Esophagus muscularis mucosa (tissue), 4 donors: ENCODE measurements around the gene LRRTM4.
"Not testable (repeated sequence)": the region's sequence is repeated elsewhere in the genome, so short reads cannot be mapped to it uniquely, and the experiment has no call there.

Experiments used
- EP300 ChIP-seq: sonication (generic); formaldehyde crosslinking; IDR thresholded peaks from one replicate; pipeline ENCODE4 v1.6.1; 2017; ENCODE audit warnings: antibody characterized with exemption
- POLR2A ChIP-seq: fragments of 450-650 bp; IDR thresholded peaks from one replicate; pipeline ENCODE4 v1.6.1; 2017; ENCODE audit warnings: antibody characterized with exemption, moderate library complexity, mild to moderate bottlenecking, low read depth
- POLR2AphosphoS5 ChIP-seq, 2 donors: sonication (generic); formaldehyde crosslinking; IDR thresholded peaks; one replicate each; pipeline ENCODE4 v1.6.1; 2017; ENCODE audit warnings: antibody characterized with exemption in 2 of 2
- TF ChIP-seq, protein P1 (sequence below), 3 experiments: fragments of 200-600 bp in 2 of 3; fragments of 450-650 bp in 1 of 3; sonication (generic) in 2 of 3; IDR thresholded peaks; one replicate each; pipeline ENCODE4 v1.5.1; 2017 to 2019; ENCODE audit warnings: antibody characterized with exemption in 3 of 3, mild to moderate bottlenecking in 2 of 3, moderate library complexity in 1 of 3

DNA sequence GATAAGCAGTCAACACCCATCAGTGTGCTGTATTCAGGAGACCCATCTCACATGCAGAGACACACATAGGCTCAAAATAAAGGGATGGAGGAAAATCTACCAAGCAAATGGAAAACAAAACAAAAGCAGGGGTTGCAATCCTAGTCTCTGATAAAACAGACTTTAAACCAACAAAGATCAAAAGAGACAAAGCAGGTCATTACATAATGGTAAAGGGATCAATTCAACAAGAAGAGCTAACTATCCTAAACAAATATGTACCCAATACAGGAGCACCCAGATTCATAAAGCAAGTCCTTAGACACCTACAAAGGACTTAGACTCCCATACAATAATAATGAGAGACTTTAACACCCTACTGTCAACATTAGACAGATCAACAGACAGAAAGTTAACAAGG lies 358.2 kb downstream of the LRRTM4 start:
- TF ChIP-seq POLR2A; EP300; POLR2AphosphoS5 (IDR thresholded peaks at IDR 0.05): not testable (repeated sequence)
- TF ChIP-seq, protein P1, sequence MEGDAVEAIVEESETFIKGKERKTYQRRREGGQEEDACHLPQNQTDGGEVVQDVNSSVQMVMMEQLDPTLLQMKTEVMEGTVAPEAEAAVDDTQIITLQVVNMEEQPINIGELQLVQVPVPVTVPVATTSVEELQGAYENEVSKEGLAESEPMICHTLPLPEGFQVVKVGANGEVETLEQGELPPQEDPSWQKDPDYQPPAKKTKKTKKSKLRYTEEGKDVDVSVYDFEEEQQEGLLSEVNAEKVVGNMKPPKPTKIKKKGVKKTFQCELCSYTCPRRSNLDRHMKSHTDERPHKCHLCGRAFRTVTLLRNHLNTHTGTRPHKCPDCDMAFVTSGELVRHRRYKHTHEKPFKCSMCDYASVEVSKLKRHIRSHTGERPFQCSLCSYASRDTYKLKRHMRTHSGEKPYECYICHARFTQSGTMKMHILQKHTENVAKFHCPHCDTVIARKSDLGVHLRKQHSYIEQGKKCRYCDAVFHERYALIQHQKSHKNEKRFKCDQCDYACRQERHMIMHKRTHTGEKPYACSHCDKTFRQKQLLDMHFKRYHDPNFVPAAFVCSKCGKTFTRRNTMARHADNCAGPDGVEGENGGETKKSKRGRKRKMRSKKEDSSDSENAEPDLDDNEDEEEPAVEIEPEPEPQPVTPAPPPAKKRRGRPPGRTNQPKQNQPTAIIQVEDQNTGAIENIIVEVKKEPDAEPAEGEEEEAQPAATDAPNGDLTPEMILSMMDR (IDR thresholded peaks at IDR 0.05): not testable (repeated sequence)
